HepG2 (cell line): ENCODE results near the gene PCIF1. TPM values are rescaled to one million over a fixed set of nuclear protein-coding genes. Genes with fewer than 3 reads are reported as not detected.

ENCODE experiments used
- AHDC1 ChIP-seq: sonication (generic); formaldehyde crosslinking; IDR thresholded peaks from 2 replicates; pipeline ENCODE4 v1.5.1; 2020; ENCODE audit warnings: mild to moderate bottlenecking, missing genetic modification reagents, borderline replicate concordance
- DMTF1 ChIP-seq: sonication (generic); formaldehyde crosslinking; IDR thresholded peaks from 2 replicates; pipeline ENCODE4 v1.4.0; 2020; ENCODE audit warnings: mild to moderate bottlenecking, missing genetic modification reagents
- HNF1B ChIP-seq: sonication (generic); formaldehyde crosslinking; IDR thresholded peaks from 2 replicates; pipeline ENCODE4 v1.5.1; 2020; ENCODE audit warnings: mild to moderate bottlenecking, moderate library complexity, missing genetic modification reagents
- KLF12 ChIP-seq: sonication (generic); formaldehyde crosslinking; IDR thresholded peaks from 2 replicates; pipeline ENCODE4 v1.4.0; 2020; ENCODE audit warnings: missing genetic modification reagents, borderline replicate concordance
- MTERF4 ChIP-seq: sonication (generic); formaldehyde crosslinking; IDR thresholded peaks from 2 replicates; pipeline ENCODE4 v1.8.0; 2023; ENCODE audit warnings: mild to moderate bottlenecking, missing genetic modification reagents
- STAT6 ChIP-seq: sonication (generic); formaldehyde crosslinking; IDR thresholded peaks from 2 replicates; pipeline ENCODE4 v1.4.0; 2020; ENCODE audit warnings: missing genetic modification reagents, mild to moderate bottlenecking, borderline replicate concordance
- TFE3 ChIP-seq: IDR thresholded peaks from 2 replicates; pipeline ENCODE4 v1.6.1; 2016
- TMF1 ChIP-seq: sonication (generic); formaldehyde crosslinking; IDR thresholded peaks from 2 replicates; pipeline ENCODE4 v1.8.1; 2022; ENCODE audit warnings: low read depth, missing genetic modification reagents
- ZFY ChIP-seq: sonication (generic); formaldehyde crosslinking; IDR thresholded peaks from 2 replicates; pipeline ENCODE4 v1.4.0; 2020; ENCODE audit warnings: missing genetic modification reagents
- ZNF335 ChIP-seq: sonication (generic); formaldehyde crosslinking; IDR thresholded peaks from 2 replicates; pipeline ENCODE4 v1.4.0; 2020; ENCODE audit warnings: missing genetic modification reagents
- ZNF766 ChIP-seq: sonication (generic); formaldehyde crosslinking; IDR thresholded peaks from 2 replicates; pipeline ENCODE4 v1.5.0; 2020; ENCODE audit warnings: missing genetic modification reagents, borderline replicate concordance
- ZNF790 ChIP-seq: sonication (generic); formaldehyde crosslinking; IDR thresholded peaks from 2 replicates; pipeline ENCODE4 v1.8.0; 2022; ENCODE audit warnings: missing genetic modification reagents, mild to moderate bottlenecking, borderline replicate concordance
- polyA plus RNA-seq, 8 experiments: library from polyadenylated mRNA; depleted of rRNA in 3 of 8; stranded (reverse) in 7 of 8; unstranded in 1 of 8; fragments of >200 nt; fragmentation: Illumina TruSeq in 4 of 8; extraction: Trizol in 4 of 8; gene quantifications; 2 replicates each; pipeline versions ENCODE4 v1.2.1 to v1.2.3, GENCODE V29; 2011 to 2016; ENCODE audit warnings: low read depth in 4 of 8, missing spikeins in 1 of 8, mixed read lengths in 1 of 8; ENCODE audit not compliant: insufficient read depth in 1 of 8
- total RNA-seq, 5 experiments: library from RNA; depleted of rRNA; stranded (reverse); fragments of >200 nt; fragmentation: Illumina TruSeq; extraction: Trizol; gene quantifications; 2 replicates each; pipeline ENCODE4 v1.2.3, GENCODE V29; 2016; ENCODE audit warnings: low read depth in 1 of 5

The PCIF1 gene
- total and polyA plus RNA-seq, 2 of the 13 experiments (the other 11 are each of a cell fraction or from before 2014, with no cell fraction given): 20.9 to 24.4 TPM

- no peak for TF ChIP-seq AHDC1 (CRISPR knock-in tag)
- 0 out of 2 replicates have a peak, but pooled peaks have one; percentile 86 for TF ChIP-seq ZNF335 (CRISPR knock-in tag)
- no peak for TF ChIP-seq ZFY (CRISPR knock-in tag)
- TF ChIP-seq STAT6 (CRISPR knock-in tag): peak; percentile 9; the same call in 1 of the 2 replicates
- no peak for TF ChIP-seq TFE3 (CRISPR knock-in tag)
- peak; percentile 19; the same call in 1 of the 2 replicates for TF ChIP-seq HNF1B
- peak; percentile 10; the same call in 1 of the 2 replicates for TF ChIP-seq MTERF4 (CRISPR knock-in tag)
- no peak for TF ChIP-seq ZNF766
- TF ChIP-seq TMF1 (CRISPR knock-in tag): no peak
- TF ChIP-seq DMTF1: no peak
- TF ChIP-seq KLF12 (CRISPR knock-in tag): 0 out of 2 replicates have a peak, but pooled peaks have one; percentile 3
- TF ChIP-seq ZNF790: peak; percentile 17; the same call in 1 of the 2 replicates
Measured at GRCh38 chr20:45972500-45973183, 38.2 kb downstream of the PCIF1 start (continued).
